Upper lobe of right lung (tissue), 1 donor: ENCODE data around the gene PPEF1. TPM values are rescaled to one million over a fixed set of nuclear protein-coding genes. Genes with fewer than 3 reads are reported as not detected.

Experiments
- ATAC-seq: fragments of 200-7000 bp; cut with Tn5 transposase; one replicate; pipeline ENCODE4 v1.9.1; 2020; ENCODE audit warnings: mild to moderate bottlenecking, moderate library complexity
- DNase-seq: peaks from one replicate; pipeline ENCODE4 v3.0.0-alpha.2; 2020
- H3K27ac ChIP-seq: fragments of 200-600 bp; one replicate; pipeline ENCODE4 v1.8.0; 2022
- H3K27me3 ChIP-seq: fragments of 200-600 bp; one replicate; pipeline ENCODE4 v1.8.0; 2022; ENCODE audit warnings: mild to moderate bottlenecking
- H3K36me3 ChIP-seq: fragments of 200-600 bp; one replicate; pipeline ENCODE4 v1.8.0; 2022
- H3K4me1 ChIP-seq: fragments of 200-600 bp; one replicate; pipeline ENCODE4 v1.8.0; 2022
- H3K4me3 ChIP-seq: fragments of 200-600 bp; one replicate; pipeline ENCODE4 v1.8.0; 2022; ENCODE audit warnings: mild to moderate bottlenecking
- H3K9me3 ChIP-seq: fragments of 200-600 bp; one replicate; pipeline ENCODE4 v1.8.0; 2022
- CTCF ChIP-seq: fragments of 200-600 bp; IDR thresholded peaks from one replicate; pipeline ENCODE4 v1.8.0; 2022; ENCODE audit warnings: antibody characterized with exemption
- intact Hi-C: fragments of 100-400 bp; cut with DNase I; formaldehyde crosslinking; loops from one replicate; pipeline ENCODE4 v1.11.0; 2022
- total RNA-seq: library from RNA; stranded (reverse); fragmentation: NEBNext Ultra II Directional; extraction: Animal tissue kit (Norgen Biotek cat#: 25700); gene quantifications from one replicate; pipeline ENCODE4 v1.2.1, GENCODE V29; 2021
- donor health status: DM: no; HTN: yes; CAD: no; lungs with severe emphysema.

The PPEF1 gene
- total RNA-seq, 1 donor from 2014 or later: 1.1 TPM

- no peaks in the 10 kb centered on the region for H3K27me3 ChIP-seq
- H3K27ac ChIP-seq: no peak overlapping the region
- no peaks in the 10 kb centered on the region for H3K9me3 ChIP-seq
- no peak for TF ChIP-seq CTCF
- no peaks in the 10 kb centered on the region for H3K4me1 ChIP-seq
- no peaks in the 10 kb centered on the region for H3K36me3 ChIP-seq
- H3K4me3 ChIP-seq: no peak overlapping the region
- ATAC-seq (no peak), DNase-seq (no peak)
- intact Hi-C loops: no loop called here
These were observed 170.0 kb downstream of the PPEF1 start for GRCh38 chrX:18877469-18877868.

Other genes starting within 250 kb of the PPEF1 start
- gene RS1, start 35.5 kb upstream of the PPEF1 start, total RNA-seq: 4.7 TPM